Heart left ventricle (tissue), 16 donors: ENCODE results near the gene PVRIG. TPM values are rescaled to one million over a fixed set of nuclear protein-coding genes. Genes with fewer than 3 reads are reported as not detected.
"Not testable (repeated sequence)": the region's sequence is repeated elsewhere in the genome, so short reads cannot be mapped to it uniquely, and the experiment has no call there.

Experiments
- ATAC-seq, 4 donors: fragments of 200-7000 bp; cut with Tn5 transposase; one replicate each; pipeline ENCODE4 v1.9.1; 2020 to 2022; ENCODE audit warnings: moderate library complexity in 4 of 4, mild to moderate bottlenecking in 3 of 4, moderate number of reproducible peaks in 1 of 4
- DNase-seq, 5 donors: peaks; one replicate each; pipeline ENCODE4 v3.0.0-alpha.2; 2020
- H3K27ac ChIP-seq, 12 donors: fragments of 200-600 bp; sonication (generic) in 4 of 12; one replicate each; pipeline versions ENCODE4 v1.5.0 to v1.8.0; 2016 to 2022; ENCODE audit warnings: mild to moderate bottlenecking in 2 of 12
- H3K27me3 ChIP-seq, 9 donors: fragments of 200-600 bp; sonication (generic) in 2 of 9; one replicate each; pipeline versions ENCODE4 v1.5.1 to v1.8.0; 2016 to 2022; ENCODE audit warnings: mild to moderate bottlenecking in 3 of 9
- H3K36me3 ChIP-seq, 9 donors: fragments of 200-600 bp; sonication (generic) in 2 of 9; one replicate each; pipeline versions ENCODE4 v1.5.0 to v1.8.0; 2018 to 2022; ENCODE audit warnings: mild to moderate bottlenecking in 2 of 9
- H3K4me1 ChIP-seq, 12 donors: fragments of 200-600 bp; sonication (generic) in 4 of 12; one replicate each; pipeline versions ENCODE4 v1.5.0 to v1.8.0; 2016 to 2022; ENCODE audit warnings: mild to moderate bottlenecking in 3 of 12
- H3K4me3 ChIP-seq, 12 donors: fragments of 200-600 bp; sonication (generic) in 4 of 12; one replicate each; pipeline versions ENCODE4 v1.5.0 to v1.8.0; 2017 to 2022; ENCODE audit warnings: mild to moderate bottlenecking in 9 of 12, moderate library complexity in 4 of 12
- H3K9me3 ChIP-seq, 12 donors: fragments of 200-600 bp; sonication (generic) in 4 of 12; one replicate each; pipeline versions ENCODE4 v1.5.0 to v1.8.0; 2016 to 2022; ENCODE audit warnings: mild to moderate bottlenecking in 1 of 12
- POLR2A ChIP-seq, 2 donors: fragments of 450-650 bp; IDR thresholded peaks; one replicate each; pipeline ENCODE4 v1.6.1; 2017; ENCODE audit warnings: antibody characterized with exemption in 2 of 2, mild to moderate bottlenecking in 2 of 2, moderate library complexity in 2 of 2
- WGBS, 4 donors: extraction: QIAGEN DNeasy Blood & Tissue Kit in 2 of 4; methylation state at CpG; one replicate each; pipeline versions ENCODE4 v1.1.5 to v1.1.7; 2013 to 2018; 5-methylcytosine and 5-hydroxymethylcytosine counted together
- intact Hi-C, 10 donors: fragments of 100-400 bp; cut with DNase I; formaldehyde crosslinking; loops; one replicate each; pipeline versions ENCODE4 v1.11.1 to v1.14.2; 2022
- polyA plus RNA-seq, 2 donors: library from polyadenylated mRNA; stranded (reverse); fragments of 200-250 nt; gene quantifications; one replicate each; pipeline ENCODE4 v1.2.3, GENCODE V29; 2013
- total RNA-seq, 9 donors: library from RNA; depleted of rRNA in 2 of 9; stranded (reverse); fragments of >200 nt in 2 of 9; fragmentation: NEBNext Ultra II Directional in 3 of 9; extraction: Animal tissue kit (Norgen Biotek cat#: 25700) in 3 of 9; gene quantifications; one replicate each; pipeline versions ENCODE4 v1.1.0 to v1.2.4, GENCODE V29; 2016 to 2023
- TF ChIP-seq, protein P1 (sequence below), 12 donors: fragments of 200-600 bp; sonication (generic) in 4 of 12; IDR thresholded peaks; one replicate each; pipeline versions ENCODE4 v1.5.0 to v1.8.0; 2018 to 2022; ENCODE audit warnings: antibody characterized with exemption in 12 of 12, mild to moderate bottlenecking in 5 of 12
- donor health status: ischemic (EF 13 %, LVEDD 7.1; RV severe dilation, severe dysfunction).
- donor health status: healthy with polysubstance abuse.
- donor health status: DM: no; HTN: yes; CAD: no.
- donor health status: DM: no; HTN: no; CAD: no.
- donor health status: ischemic (EF 25% LVEDD 6.9; RV normal size, moderate dysfunction).
- donor health status: ischemic (EF 25% LVEDD 5.7; RV mildly dilated, moderate dysfunction).
- donor health status: healthy.
- donor health status: DM: yes; HTN: yes; CAD: no.
- donor health status: ischemic (EF 35%, LVEDD 5.7; RV mildly dilated, moderate dysfunction).
- donor health status: nonischemic (EF 11% LVEDD 7.7; RV severe dilation, severe dysfunction).
- donor health status: DM: yes; HTN: yes; CAD: no.
- donor health status: PGD.
- donor health status: ischemic (EF 29% LVEDD 5.4; RV normal size, mild dysfunction).
- donor health status: nonischemic (EF 23%, LVEDD 6.1; RV moderate dilation, normal function).

Gene PVRIG
- total and polyA plus RNA-seq, 11 donors, result 0.08 to 2.7 (median 0.63) TPM; not detected in 6

- 72 to 85% (median 76%) methylated on average over 3 of the region's 3 CpGs for WGBS, 4 donors
- Histone ChIP-seq H3K36me3 (no peaks in the 10 kb centered on the region), H3K4me3 (no peak overlapping the region), H3K9me3 (no peaks in the 10 kb centered on the region), H3K27ac (no peak overlapping the region), H3K27me3 (no peaks in the 10 kb centered on the region), H3K4me1 (peaks cover 0 to 13% (median 0%) of the 10 kb centered on the region in 12 donors)
- TF ChIP-seq, protein P1, sequence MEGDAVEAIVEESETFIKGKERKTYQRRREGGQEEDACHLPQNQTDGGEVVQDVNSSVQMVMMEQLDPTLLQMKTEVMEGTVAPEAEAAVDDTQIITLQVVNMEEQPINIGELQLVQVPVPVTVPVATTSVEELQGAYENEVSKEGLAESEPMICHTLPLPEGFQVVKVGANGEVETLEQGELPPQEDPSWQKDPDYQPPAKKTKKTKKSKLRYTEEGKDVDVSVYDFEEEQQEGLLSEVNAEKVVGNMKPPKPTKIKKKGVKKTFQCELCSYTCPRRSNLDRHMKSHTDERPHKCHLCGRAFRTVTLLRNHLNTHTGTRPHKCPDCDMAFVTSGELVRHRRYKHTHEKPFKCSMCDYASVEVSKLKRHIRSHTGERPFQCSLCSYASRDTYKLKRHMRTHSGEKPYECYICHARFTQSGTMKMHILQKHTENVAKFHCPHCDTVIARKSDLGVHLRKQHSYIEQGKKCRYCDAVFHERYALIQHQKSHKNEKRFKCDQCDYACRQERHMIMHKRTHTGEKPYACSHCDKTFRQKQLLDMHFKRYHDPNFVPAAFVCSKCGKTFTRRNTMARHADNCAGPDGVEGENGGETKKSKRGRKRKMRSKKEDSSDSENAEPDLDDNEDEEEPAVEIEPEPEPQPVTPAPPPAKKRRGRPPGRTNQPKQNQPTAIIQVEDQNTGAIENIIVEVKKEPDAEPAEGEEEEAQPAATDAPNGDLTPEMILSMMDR (IDR thresholded peaks at IDR 0.05), result no peak
- TF ChIP-seq POLR2A (IDR thresholded peaks at IDR 0.05), result no peak
- DNase-seq (no peak), ATAC-seq (no peak)
- intact Hi-C loops, result no loop called here
Observed at GRCh38 chr7:100192969-100193368, 26.8 kb upstream of the PVRIG start.

DNA sequence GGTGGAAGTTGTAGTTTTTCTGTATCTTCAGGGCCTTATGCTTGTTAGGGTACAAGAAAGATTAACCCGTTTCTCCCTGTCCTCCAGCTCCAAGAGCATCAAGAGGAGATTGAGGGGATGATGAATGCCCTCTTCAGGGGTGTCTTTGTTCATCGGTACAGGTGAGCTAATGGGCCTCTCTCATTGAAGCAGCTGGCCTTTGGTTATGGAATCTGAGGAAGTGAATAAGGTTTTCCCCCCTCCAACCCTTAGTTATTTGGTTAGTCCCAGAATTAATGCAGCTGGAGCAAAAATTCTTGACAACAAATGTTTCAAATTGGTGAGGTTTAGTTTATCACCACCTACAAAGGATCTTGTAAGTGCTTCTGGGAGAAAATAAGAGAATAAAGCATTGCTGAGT, 24.5 kb upstream of the PVRIG start:
- ATAC-seq, result no peak
- no peaks in the 10 kb centered on the region for H3K36me3 ChIP-seq
- TF ChIP-seq, protein P1 (IDR thresholded peaks at IDR 0.05), result no peak
- no peak for TF ChIP-seq POLR2A (IDR thresholded peaks at IDR 0.05)
- peaks cover 0 to 9% (median 0%) of the 10 kb centered on the region in 12 donors for H3K4me1 ChIP-seq
- H3K9me3 ChIP-seq, result no peaks in the 10 kb centered on the region
- H3K27ac ChIP-seq, result no peak overlapping the region
- H3K27me3 ChIP-seq, result no peaks in the 10 kb centered on the region
- no peak for DNase-seq
- H3K4me3 ChIP-seq, result no peak overlapping the region
- intact Hi-C loops, result no loop called here
- 78 to 92% (median 89%) methylated on average over 2 of the region's 2 CpGs for WGBS, 4 donors

- ATAC-seq, H3K36me3 ChIP-seq, DNase-seq, H3K27ac ChIP-seq, intact Hi-C loops, H3K9me3 ChIP-seq, H3K27me3 ChIP-seq, H3K4me1 ChIP-seq, H3K4me3 ChIP-seq: not testable (repeated sequence)
- 94 to 98% (median 96%) methylated on average over 6 of the region's 6 CpGs for WGBS, 4 donors
Observed at GRCh38 chr7:100195901-100196322, 23.8 kb upstream of the PVRIG start.

GRCh38 chr7:100198266-100198665, 21.5 kb upstream of the PVRIG start:
- ATAC-seq (no peak), DNase-seq (no peak)
- H3K27me3 ChIP-seq, result no peaks in the 10 kb centered on the region
- no peaks in the 10 kb centered on the region for H3K9me3 ChIP-seq
- intact Hi-C loops, result no loop called here
- no peak overlapping the region for H3K27ac ChIP-seq
- TF ChIP-seq POLR2A (IDR thresholded peaks at IDR 0.05), result no peak
- TF ChIP-seq, protein P1 (IDR thresholded peaks at IDR 0.05), result no peak
- no peak overlapping the region for H3K4me3 ChIP-seq
- H3K36me3 ChIP-seq, result no peaks in the 10 kb centered on the region
- WGBS, 4 donors, result 91 to 96% (median 94%) methylated on average over 10 of the region's 10 CpGs
- H3K4me1 ChIP-seq, result no peaks in the 10 kb centered on the region

GRCh38 chr7:100200693-100201092, 19.1 kb upstream of the PVRIG start:
- DNase-seq (no peak), ATAC-seq (no peak)
- Histone ChIP-seq H3K27ac (no peak overlapping the region), H3K27me3 (no peaks in the 10 kb centered on the region), H3K4me1 (no peaks in the 10 kb centered on the region), H3K36me3 (no peaks in the 10 kb centered on the region), H3K9me3 (no peaks in the 10 kb centered on the region), H3K4me3 (no peak overlapping the region)
- 84 to 87% (median 86%) methylated on average over 11 of the region's 11 CpGs for WGBS, 4 donors
- intact Hi-C loops, result no loop called here
- TF ChIP-seq, protein P1 (IDR thresholded peaks at IDR 0.05), result no peak
- no peak for TF ChIP-seq POLR2A (IDR thresholded peaks at IDR 0.05)
